Adipose tissue (tissue), 3 donors: ENCODE data around the gene ZBTB45. TPM values are rescaled to one million over a fixed set of nuclear protein-coding genes. Genes with fewer than 3 reads are reported as not detected.

Source experiments
- H3K27ac ChIP-seq: one replicate; pipeline ENCODE4 v1.5.1; 2013; ENCODE audit warnings: low read depth, low read length
- WGBS, 3 donors: extraction: QIAGEN DNeasy Blood & Tissue Kit; methylation state at CpG; one replicate each; pipeline ENCODE4 v1.1.7; 2013; 5-methylcytosine and 5-hydroxymethylcytosine counted together
- polyA plus RNA-seq, 3 donors: library from polyadenylated mRNA; stranded (reverse); fragments of 200-250 nt; gene quantifications; one replicate each; pipeline ENCODE4 v1.2.3, GENCODE V29; 2013
- donor health status: healthy with polysubstance abuse.
- donor health status: Bipolar disorder and iron deficiency.
- donor health status: healthy.

Gene ZBTB45
- 1 to 10 TPM; 5.3 to 8.2 (median 6.6) TPM for polyA plus RNA-seq

DNA sequence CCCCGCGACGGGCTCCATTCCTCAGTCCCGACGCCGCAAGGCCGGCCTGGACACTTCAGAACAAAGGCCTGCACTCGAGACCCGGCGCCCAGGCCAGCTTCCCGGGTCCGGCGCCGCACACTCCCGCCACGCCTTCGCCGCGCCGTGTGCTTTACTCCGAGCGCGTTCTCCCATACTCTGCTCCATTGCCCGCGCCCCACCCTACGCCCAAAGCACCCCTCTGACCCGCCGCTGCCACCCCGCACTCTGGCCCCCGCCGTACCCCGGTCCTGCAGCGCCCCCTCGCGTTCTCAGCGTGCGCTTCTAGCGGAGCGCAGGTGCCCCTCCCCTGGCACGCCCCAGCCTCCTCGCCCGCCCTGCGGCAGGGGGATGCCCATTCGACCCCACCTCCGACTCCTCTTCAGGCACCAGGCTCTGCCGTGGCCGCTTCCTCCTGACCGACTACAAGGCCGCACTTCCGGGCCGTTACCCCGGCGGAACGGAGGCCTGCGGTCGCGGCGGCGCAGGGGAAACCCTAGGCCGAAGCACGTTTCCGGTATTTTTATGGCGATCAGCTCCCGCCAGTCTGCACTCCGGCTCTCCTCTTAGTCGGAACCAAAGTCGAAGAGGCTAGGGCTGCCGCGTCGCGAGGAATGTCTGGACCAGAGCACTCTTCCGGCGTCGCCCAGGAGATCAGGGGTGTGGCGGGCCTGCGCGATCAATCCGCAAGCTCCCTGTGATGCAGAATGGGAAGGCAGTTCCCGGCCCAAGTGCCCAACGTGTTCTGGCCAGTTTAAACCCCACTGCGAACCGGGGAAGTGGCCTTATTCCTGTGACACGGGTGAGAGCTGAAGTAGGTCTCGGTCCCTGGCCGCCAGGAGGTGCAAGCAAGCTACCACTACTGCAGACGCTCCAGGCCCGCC is at the start of gene ZBTB45:
Gene ZBTB45 (minus strand): TSS at position 456 of the 902 bp plus-strand sequence. CDS start 2,137 bp downstream, outside the sequence.
- WGBS, 3 donors, result 0 to 1% (median 0%) methylated on average over 87 of the region's 87 CpGs
- peak within 1 kb of the TSS; percentile 35 for H3K27ac ChIP-seq

- 92 to 95% (median 94%) methylated on average over 4 of the region's 4 CpGs for WGBS, 3 donors
- no peak overlapping the region for H3K27ac ChIP-seq
These were observed 49.0 kb upstream of the ZBTB45 start for GRCh38 chr19:58568453-58569130.

- H3K27ac ChIP-seq, result no peak overlapping the region
- WGBS, 3 donors, result 95 to 96% (median 96%) methylated on average over 5 of the region's 5 CpGs
These were observed 47.4 kb upstream of the ZBTB45 start for GRCh38 chr19:58566989-58567388.

GRCh38 chr19:58563823-58564222 is 44.2 kb upstream of the ZBTB45 start:
- H3K27ac ChIP-seq, result no peak overlapping the region
- WGBS, 3 donors, result 77 to 86% (median 78%) methylated on average over 6 of the region's 6 CpGs

GRCh38 chr19:58563034-58563573 is 43.5 kb upstream of the ZBTB45 start:
- WGBS, 3 donors, result 3 to 4% (median 4%) methylated on average over 36 to 40 of the region's 40 CpGs
- H3K27ac ChIP-seq, result no peak overlapping the region

- 5 to 8% (median 6%) methylated on average over 92 to 107 of the region's 107 CpGs for WGBS, 3 donors
These were observed 42.8 kb upstream of the ZBTB45 start for GRCh38 chr19:58562122-58563033.

DNA sequence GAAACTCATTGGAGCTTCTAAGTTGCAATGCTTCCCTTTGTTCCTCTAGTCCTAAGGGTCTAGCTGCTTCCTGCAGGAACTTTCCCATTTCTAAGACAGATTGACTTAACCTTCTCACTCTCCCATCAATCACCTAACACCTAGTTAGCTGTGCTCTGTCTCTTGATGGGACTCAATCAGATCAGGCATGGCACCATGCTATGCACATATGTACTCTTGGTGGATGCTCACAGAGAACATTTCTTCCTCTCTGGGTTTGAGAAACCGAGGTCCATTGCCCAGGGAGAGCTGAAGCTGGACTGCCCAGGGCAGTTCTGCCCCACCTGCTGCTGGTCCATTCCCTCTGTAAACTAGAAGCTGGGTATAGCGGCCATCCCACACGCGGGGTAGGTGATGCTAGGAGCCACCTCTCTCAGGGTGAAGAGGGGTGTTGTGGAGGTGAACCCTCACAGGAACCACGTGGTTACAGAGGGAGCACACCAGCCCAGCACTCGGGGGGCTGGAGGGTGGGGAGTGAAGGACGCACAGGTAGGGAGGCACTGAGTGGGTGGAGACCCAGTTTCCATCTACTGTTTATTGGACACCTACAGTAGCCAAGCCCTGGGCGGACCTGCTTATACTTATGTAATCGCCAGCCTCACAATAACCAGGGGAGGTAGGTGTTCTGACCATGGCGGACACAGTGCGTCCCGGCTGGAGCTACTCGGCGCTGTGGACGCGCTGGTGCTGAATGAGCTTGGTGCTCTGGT is 41.9 kb upstream of the ZBTB45 start:
- H3K27ac ChIP-seq, result no peak overlapping the region
- WGBS, 3 donors, result 36 to 63% (median 60%) methylated on average over 16 of the region's 16 CpGs

More at GRCh38 chr19:58562122-58563033, 42.8 kb upstream of the ZBTB45 start:
- no peak overlapping the region for H3K27ac ChIP-seq

- no peak overlapping the region for H3K27ac ChIP-seq
These were observed 41.3 kb upstream of the ZBTB45 start for GRCh38 chr19:58560921-58561320.

DNA sequence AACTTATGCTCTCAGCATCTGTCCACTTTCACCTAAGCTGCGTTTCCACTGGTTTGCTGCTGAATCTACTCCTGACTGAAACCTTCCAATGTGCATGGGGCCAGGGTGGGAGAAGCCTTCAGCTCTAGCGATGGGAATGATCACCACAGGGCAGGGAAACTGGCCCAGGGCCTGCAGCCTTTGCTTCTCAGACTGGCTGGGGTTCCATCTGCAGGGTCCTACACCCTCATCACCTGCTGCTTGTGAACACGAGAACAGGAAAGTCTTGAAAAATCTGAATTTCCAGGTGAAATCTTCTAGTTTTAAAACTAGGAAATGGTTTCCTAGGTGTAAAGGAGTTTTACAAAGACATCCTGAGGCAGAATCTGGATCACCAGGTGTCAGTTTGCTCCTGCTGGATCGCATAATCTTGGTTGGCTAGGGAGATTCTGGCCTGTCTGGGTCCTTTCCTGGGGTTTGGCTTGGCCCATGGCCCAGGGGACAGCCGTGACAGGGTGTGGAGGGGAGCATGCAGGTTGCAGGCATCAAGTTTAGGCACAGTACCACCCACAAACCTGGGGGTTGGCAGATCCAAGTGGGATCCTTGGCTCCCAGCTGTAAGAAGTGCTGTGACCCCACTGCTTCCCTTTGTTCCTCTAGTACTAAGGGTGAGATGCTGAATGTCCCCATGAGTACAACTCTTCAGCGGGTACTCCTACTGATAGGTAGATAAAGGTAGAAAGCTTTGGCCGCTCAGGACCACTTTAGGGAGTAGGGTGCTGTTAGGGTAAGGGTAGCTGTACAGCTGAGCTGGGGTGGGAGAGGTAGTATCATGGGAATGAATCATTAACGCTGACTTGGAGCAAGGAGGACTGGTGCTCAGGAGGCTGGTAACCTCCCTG is 40.6 kb upstream of the ZBTB45 start:
- H3K27ac ChIP-seq, result no peak overlapping the region
- 79 to 84% (median 83%) methylated on average over 8 of the region's 8 CpGs for WGBS, 3 donors

DNA sequence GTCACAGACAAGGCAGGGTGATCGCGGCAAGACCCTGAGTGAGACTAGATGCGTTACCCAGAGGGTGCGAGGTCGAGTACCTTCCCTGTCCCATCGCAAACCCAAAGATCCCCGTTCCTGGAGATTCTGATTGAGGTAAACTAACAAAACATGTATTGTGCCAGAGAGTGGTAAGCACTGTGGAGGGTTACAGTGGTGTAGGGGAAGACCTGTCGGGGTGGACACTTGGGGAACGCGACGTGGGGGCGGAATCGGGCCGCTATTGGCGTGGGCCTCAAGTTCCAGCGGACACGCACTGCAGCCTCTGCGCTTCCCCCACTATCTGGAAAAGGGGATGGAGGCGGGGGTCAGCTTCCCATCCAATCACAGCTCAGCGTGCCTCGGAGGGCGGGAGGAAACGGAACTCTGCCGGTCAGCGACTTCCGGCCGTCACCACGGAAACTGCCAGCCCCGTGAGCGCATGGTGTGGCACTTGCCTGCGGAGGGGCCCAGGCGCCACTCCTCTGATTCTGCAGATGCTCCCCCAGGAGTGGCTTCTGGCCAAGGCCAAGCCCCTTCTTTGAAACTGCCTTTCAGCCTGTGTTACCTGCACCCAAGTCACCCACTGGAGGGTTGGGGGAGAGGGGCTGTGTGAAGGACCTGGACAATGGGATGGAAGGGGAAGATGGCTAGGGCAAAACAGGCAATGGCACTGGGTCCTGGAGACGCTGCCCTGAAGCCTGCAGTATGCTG is 39.8 kb upstream of the ZBTB45 start:
- peak overlapping the region; percentile 90 for H3K27ac ChIP-seq
- WGBS, 3 donors, result 1% methylated on average over 33 of the region's 33 CpGs

GRCh38 chr19:58558623-58559274 is 39.1 kb upstream of the ZBTB45 start:
- WGBS, 3 donors, result 0 to 1% (median 0%) methylated on average over 74 to 76 of the region's 76 CpGs

GRCh38 chr19:58558066-58558622 is 38.5 kb upstream of the ZBTB45 start, which contains the start of gene UBE2M:
Gene UBE2M (minus strand): TSS chr19:58558611. CDS start chr19:58558381, 230 bp downstream.
- 0 to 1% (median 0%) methylated on average over 37 to 58 of the region's 62 CpGs for WGBS, 3 donors
- H3K27ac ChIP-seq, result peak within 1 kb of the TSS; percentile 97

More at GRCh38 chr19:58558623-58559274, 39.1 kb upstream of the ZBTB45 start:
- peak overlapping the region; percentile 97 for H3K27ac ChIP-seq

- 24 to 40% (median 37%) methylated on average over 12 of the region's 12 CpGs for WGBS, 3 donors
- peak overlapping the region; percentile 97 for H3K27ac ChIP-seq
These were observed 37.8 kb upstream of the ZBTB45 start for GRCh38 chr19:58557221-58558065.

DNA sequence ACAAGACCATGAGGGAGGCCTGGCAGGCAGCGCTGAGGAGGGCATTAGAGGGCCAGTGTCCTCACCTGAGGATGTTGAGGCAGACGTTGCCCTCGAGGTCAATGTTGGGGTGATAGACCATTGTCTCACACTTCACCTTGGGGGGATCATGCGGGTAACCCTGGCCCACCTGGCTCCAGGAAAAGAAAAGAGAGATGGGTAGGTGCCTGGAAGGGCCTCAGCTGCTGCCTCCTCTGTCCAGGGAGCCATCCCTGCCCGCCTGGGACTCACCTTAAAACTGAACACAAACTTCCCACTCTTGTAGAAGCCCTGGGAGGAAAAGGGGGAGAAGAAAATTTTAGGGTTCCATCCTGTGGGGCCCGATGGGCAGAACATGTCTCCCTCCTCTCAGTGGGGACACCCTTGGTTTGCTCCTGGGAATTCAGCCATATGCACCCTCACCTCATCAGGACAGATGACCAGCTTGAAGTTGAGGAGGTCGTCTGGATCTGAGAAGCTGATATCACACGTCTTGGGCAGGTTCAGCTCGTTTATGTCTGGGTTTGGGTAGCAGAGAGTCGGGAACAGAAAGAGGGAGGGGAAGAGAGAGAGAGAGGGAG is 37.1 kb upstream of the ZBTB45 start:
- WGBS, 3 donors, result 55 to 63% (median 62%) methylated on average over 9 to 10 of the region's 10 CpGs
- H3K27ac ChIP-seq, result no peak overlapping the region
